Omental fat pad (tissue), 4 donors: ENCODE results near the gene POLD2. TPM values are rescaled to one million over a fixed set of nuclear protein-coding genes. Genes with fewer than 3 reads are reported as not detected.

Experiments used
- ATAC-seq: fragments of 150-250 bp; one replicate; pipeline ENCODE4 v1.9.1; 2016; ENCODE audit warnings: mild to moderate bottlenecking, moderate library complexity; ENCODE audit not compliant: low FRiP score
- DNase-seq: peaks from one replicate; pipeline ENCODE4 v3.0.0-alpha.2; 2019; ENCODE audit warnings: low spot score
- CTCF ChIP-seq, 3 donors: fragments of 450-650 bp; IDR thresholded peaks; one replicate each; pipeline ENCODE4 v1.5.1; 2016 to 2017; ENCODE audit warnings: antibody characterized with exemption in 3 of 3, mild to moderate bottlenecking in 3 of 3, moderate library complexity in 2 of 3
- total RNA-seq, 4 donors: library from RNA; depleted of rRNA; stranded (reverse); fragments of >200 nt; gene quantifications; one replicate each; pipeline ENCODE4 v1.1.0, GENCODE V29; 2016

The POLD2 gene
- total RNA-seq, 4 donors from 2014 or later = 41.9 to 71.3 (median 44.2) TPM

- DNase-seq = no peak
- no peak for ATAC-seq
- TF ChIP-seq CTCF (IDR thresholded peaks at IDR 0.05) = no peak
Observed at GRCh38 chr7:44122529-44122928, 819 bp downstream of the POLD2 start.

- TF ChIP-seq CTCF (IDR thresholded peaks at IDR 0.05) = no peak
- ATAC-seq (no peak), DNase-seq (no peak)
Observed at GRCh38 chr7:44121761-44122420, 1.5 kb downstream of the POLD2 start.

GRCh38 chr7:44120395-44120794 is 3.0 kb downstream of the POLD2 start:
- TF ChIP-seq CTCF (IDR thresholded peaks at IDR 0.05) = no peak
- DNase-seq (no peak), ATAC-seq (no peak)

- no peak for DNase-seq
- TF ChIP-seq CTCF (IDR thresholded peaks at IDR 0.05) = no peak
- ATAC-seq = no peak
Observed at GRCh38 chr7:44119829-44120380, 3.4 kb downstream of the POLD2 start.

- no peak for TF ChIP-seq CTCF (IDR thresholded peaks at IDR 0.05)
- ATAC-seq (no peak), DNase-seq (no peak)
Observed at GRCh38 chr7:44117801-44118429, 5.4 kb downstream of the POLD2 start.

- ATAC-seq (no peak), DNase-seq (no peak)
- TF ChIP-seq CTCF (IDR thresholded peaks at IDR 0.05) = no peak
Observed at GRCh38 chr7:44116789-44117666, 6.3 kb downstream of the POLD2 start.
